ENCODE results near the gene ZNF234.
"Not testable (repeated sequence)": the region's sequence is repeated elsewhere in the genome, so short reads cannot be mapped to it uniquely, and the experiment has no call there.

The ZNF234 gene

DNA sequence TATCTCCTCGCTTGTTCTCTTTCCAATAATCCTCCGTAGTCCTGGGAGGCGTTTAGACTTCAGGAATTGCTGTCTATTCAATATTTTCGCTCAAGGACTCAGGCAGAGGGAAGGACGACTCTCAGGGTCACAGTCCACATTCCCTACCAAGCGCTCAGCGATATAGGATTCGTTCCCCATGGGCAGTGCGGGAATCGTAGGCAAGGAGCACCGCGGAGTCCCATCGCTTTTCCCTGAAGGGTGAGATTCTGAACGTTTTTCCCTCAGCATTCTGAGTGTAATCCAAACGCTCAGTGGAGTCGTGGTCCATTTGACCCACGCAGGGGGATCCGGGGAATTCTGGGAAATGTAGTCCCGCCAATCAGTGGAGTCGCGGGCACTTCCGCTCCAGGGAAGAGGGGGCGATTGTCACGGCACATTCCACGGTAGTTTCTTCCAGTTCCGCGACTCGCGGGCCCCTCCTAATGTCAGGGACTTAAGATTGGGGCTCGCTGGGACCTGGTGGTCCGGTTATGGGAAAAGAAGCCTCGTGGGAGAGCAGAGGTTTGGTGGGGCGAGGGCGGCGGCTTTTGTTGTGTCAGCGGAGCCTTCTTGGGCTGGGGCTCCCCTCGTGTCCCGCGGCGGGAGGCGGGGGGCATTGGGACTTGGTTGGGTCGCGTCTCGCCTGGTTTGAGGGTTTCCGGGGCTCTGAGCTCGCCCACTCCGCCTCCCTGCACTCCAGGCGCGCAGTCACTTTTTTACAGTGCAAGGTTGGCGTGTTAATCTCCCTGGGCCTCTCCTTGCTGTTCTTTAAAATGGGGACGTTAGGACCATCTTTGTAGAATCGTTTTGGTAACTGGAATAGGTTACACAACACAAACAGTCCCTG lies at the start of gene ZNF234:
TSS of gene ZNF234 (plus strand) at position 364 of the 868 bp plus-strand sequence. CDS start 3,079 bp downstream, outside the sequence.
- peak; percentile 67 for DNase-seq (ENCODE audit: low spot score)

- DNase-seq (ENCODE audit: low spot score): no peak
Observed at GRCh38 chr19:44092108-44092507, 49.2 kb upstream of the ZNF234 start.

GRCh38 chr19:44093931-44094765 lies 47.2 kb upstream of the ZNF234 start, which contains the start of gene ZNF224:
ZNF224 (plus strand) TSS chr19:44094361; CDS start chr19:44097874, 3,513 bp downstream.
- peak; percentile 85 for DNase-seq (ENCODE audit: low spot score)

DNA sequence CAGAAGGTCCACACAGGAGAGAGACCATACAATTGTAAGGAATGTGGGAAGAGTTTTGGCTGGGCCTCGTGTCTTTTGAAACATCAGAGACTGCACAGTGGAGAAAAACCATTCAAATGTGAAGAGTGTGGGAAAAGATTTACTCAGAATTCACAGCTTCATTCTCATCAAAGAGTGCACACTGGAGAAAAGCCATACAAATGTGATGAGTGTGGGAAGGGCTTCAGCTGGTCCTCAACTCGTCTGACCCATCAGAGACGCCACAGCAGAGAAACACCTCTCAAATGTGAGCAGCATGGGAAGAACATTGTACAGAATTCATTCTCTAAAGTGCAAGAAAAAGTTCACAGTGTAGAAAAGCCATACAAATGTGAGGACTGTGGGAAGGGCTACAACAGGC lies 33.6 kb upstream of the ZNF234 start:
- DNase-seq (ENCODE audit: low spot score): no peak

DNA sequence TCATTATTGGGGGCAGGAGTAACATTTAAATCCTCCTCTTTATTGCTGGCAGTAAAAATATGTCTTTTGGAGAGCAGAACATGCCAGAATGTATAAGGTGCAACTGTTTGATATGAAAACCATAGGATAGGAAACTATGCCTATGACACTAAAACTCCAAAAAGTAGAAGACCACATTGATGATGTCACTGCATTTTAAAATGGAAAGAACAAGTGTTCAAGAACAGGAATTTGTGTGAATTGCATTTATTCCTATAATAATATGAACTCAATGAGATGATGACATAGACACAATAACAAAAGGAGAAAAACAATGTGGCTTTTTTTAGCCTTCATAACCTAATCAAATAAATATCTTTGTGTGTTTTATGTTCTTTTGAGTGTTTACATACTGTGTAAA lies 31.9 kb upstream of the ZNF234 start:
- no peak for DNase-seq (ENCODE audit: low spot score)

GRCh38 chr19:44111910-44112463 lies 29.4 kb upstream of the ZNF234 start:
- peak; percentile 55 for DNase-seq (ENCODE audit: low spot score)

- DNase-seq (ENCODE audit: low spot score): no peak
Observed at GRCh38 chr19:44112802-44113137, 28.6 kb upstream of the ZNF234 start.

GRCh38 chr19:44113138-44113783 lies 28.1 kb upstream of the ZNF234 start, which contains the start of gene ZNF225:
ZNF225 (plus strand) TSS chr19:44113399; CDS start chr19:44115828, 2,429 bp downstream.
- peak; percentile 95 for DNase-seq (ENCODE audit: low spot score)

DNA sequence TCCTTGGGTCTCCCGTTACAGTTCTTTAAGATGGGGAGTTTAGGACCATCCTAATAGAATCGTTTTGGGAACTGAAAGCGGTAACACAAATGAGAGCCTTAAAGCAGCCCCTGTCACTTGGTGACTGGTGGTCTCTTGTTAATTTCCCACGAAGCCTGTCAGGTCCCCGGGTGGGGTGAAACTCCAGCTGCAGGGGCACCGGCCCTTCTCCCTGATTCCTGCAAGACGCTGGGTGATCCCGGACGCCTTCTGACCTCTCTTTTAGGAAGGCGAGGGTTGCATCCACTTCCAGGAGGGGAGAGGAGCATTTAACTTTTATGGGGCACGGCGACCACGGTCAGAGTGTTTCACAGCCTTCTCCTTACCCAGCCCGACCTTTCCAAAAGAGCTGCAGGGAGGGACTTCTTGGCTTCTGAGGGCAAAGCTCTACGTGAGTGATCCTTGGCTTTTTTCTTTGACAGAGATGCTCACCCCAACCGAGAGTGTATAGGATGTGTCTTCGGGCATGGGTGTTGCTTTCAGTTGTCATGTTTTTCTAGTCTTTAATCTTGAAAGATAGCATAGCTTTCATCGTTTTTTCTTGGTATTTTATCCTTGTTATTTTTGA lies 27.5 kb upstream of the ZNF234 start:
- DNase-seq (ENCODE audit: low spot score): peak; percentile 0

- not testable (repeated sequence) for DNase-seq (ENCODE audit: low spot score)
Observed at GRCh38 chr19:44121162-44121561, 20.2 kb upstream of the ZNF234 start.

DNA sequence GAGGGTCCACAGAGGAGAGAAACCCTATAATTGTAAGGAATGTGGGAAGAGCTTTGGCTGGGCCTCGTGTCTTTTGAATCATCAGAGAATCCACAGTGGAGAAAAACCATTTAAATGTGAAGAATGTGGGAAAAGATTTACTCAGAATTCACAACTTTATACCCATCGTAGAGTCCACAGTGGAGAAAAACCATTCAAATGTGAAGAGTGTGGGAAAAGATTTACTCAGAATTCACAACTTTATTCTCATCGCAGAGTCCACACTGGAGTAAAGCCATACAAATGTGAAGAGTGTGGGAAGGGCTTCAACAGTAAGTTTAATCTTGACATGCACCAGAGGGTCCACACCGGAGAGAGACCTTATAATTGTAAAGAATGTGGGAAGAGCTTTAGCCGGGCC lies 9.4 kb upstream of the ZNF234 start:
- no peak for DNase-seq (ENCODE audit: low spot score)

GRCh38 chr19:44142059-44142433 lies 692 bp downstream of the ZNF234 start:
- DNase-seq (ENCODE audit: low spot score): peak; percentile 20

DNA sequence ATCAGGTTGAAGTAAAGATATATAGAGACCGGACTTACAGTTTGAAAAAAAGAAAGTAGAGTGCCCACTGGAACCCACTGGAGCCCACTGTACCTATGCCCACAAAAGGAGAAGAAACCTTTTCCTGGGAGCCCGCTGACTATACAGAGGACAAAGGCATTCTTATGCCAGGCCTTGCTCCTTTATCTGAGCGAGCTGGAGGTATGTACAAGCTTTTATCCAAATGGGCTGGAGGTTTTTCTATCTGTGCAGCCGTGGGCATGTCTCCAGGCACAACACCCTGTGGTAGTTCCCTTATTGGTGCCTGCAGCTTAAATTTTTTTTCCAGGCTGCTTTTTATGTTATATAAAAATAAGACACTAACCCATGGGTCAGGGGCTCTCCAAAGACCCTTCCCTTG lies 8.4 kb downstream of the ZNF234 start:
- DNase-seq (ENCODE audit: low spot score): no peak

DNA sequence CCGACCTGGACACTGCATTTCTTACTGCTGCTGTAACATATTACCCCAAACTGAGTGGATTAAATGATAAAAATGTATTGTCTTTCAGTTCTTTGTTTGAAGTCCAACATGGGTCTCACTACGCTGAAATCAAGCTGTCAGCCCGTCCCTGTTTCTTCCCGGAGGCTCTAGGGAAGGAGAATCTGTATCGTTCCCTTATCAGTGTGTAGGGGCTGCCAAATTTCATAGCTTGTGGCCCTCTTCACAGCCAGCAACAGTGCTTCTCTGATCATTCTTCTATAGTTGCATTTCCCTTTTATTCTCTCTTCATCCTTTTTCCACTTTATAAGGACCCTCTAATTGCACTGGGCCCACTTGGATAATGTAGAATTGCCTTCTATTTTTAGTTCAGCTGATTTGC lies 10.1 kb downstream of the ZNF234 start:
- no peak for DNase-seq (ENCODE audit: low spot score)

DNA sequence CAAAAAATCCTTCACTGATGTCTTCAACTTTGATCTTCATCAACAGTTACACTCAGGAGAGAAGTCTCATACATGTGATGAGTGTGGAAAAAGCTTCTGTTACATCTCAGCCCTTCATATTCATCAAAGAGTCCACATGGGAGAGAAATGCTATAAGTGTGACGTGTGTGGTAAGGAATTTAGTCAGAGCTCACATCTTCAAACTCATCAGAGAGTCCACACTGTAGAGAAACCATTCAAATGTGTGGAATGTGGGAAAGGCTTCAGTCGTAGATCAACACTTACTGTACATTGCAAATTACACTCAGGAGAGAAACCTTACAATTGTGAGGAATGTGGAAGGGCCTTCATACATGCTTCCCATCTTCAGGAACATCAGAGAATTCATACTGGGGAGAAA lies 15.1 kb downstream of the ZNF234 start:
- DNase-seq (ENCODE audit: low spot score): no peak

DNA sequence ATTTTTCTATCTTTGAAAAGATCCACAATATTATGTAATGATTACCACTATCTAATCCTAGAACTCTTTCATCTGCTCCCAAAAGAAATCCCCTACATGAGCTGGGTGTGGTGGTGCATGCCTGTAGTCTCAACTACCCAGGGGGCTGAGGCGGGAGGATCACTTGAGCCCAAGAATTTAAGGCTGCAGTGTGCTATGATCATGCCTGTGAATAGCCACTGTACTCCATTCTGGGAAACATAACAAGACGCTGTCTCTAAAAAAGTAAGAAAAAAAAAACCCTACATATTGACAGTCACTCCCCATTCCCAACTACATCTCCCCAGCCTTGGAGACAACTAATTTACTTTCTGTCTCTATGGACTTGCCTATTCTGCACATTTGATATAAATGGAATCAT lies 22.4 kb downstream of the ZNF234 start:
- DNase-seq (ENCODE audit: low spot score): no peak

DNA sequence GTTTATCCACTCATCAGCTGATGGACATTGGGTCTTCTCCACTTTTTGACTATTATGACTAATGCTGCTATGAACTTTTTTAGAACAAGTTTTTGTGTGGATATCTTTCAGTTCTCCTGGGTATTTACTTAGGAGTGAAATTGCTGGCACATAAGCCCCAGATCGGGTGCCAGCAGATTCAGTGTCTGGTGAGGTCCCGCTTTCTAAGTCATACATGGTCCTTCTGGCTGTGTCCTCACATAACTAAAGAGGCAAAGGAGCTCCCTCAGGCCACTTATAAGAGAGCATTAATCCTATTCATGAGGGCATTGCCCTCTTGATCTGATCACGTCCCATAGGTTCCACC lies 22.9 kb downstream of the ZNF234 start:
- DNase-seq (ENCODE audit: low spot score): no peak

DNA sequence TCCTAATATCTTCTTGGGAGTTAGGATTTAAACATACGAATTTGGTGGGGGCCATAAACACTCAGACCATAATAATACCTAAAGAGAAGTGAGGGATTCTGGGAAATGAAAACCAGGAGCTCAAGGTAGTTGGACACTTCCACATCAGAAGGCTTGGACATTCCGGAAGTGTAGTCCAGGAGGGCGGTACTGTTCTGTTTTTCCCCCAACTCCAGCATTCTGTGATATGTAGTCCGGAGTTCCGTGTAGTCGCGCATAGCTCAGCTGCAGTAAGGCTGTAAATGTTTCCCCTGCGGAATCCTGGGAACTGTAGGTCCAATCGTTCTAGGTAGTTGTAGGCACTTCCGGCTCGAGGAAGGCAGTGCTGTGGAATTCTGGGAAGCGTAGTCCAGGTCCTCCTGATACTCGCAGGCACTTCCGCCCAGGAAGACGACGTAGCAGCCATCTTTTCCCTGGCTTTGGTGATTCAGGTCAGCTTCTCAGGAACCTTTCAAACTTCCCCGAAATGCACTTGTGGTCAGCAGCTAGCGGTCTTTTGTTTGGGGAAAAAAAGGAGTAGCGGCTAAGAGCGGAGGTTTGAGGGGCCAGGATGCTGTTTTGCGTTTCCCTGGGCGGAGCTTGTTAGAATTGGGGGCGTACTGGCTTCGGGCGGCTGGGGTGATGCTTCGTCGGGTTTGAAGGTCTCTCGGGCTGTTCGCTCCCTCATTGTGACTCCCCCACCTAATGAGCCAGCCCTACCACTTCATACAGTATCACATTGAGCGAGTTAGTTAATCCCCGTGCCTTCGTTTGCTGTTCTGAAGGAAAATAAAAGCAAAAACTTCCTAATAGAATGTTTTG lies 23.5 kb downstream of the ZNF234 start, which contains the start of gene ZNF226:
TSS of gene ZNF226 (plus strand) at position 428 of the 840 bp plus-strand sequence. CDS start 4,981 bp downstream, outside the sequence.
- DNase-seq (ENCODE audit: low spot score): peak; percentile 96

- DNase-seq (ENCODE audit: low spot score): not testable (repeated sequence)
Observed at GRCh38 chr19:44170660-44171059, 29.3 kb downstream of the ZNF234 start.

DNA sequence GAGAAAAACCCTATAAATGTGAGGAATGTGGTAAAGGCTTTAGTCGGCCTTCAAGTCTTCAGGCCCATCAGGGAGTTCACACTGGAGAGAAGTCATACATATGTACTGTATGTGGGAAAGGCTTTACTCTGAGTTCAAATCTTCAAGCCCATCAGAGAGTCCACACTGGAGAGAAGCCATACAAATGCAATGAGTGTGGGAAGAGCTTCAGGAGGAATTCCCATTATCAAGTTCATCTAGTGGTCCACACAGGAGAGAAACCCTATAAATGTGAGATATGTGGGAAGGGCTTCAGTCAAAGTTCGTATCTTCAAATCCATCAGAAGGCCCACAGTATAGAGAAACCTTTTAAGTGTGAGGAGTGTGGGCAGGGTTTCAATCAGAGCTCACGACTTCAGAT lies 35.2 kb downstream of the ZNF234 start:
- DNase-seq (ENCODE audit: low spot score): no peak

DNA sequence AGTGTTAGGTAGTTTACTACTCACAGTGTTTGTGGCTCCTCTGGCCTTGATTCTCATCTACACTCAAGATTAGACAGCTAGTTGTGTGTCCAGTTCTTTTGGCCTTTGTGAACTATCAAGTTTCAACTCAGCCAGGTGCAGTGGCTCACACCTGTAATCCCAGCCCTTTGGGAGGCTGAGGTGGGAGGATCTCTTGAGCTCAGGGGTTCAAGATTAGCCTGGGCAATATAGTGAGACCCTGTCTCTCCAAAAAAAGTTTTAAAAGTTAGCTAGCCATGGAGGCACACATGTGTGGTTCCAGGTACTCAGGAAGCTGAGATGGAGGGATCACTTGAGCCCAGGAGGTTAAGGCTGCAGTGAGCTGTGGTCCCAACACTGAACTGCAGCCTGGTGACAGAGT lies 39.6 kb downstream of the ZNF234 start:
- DNase-seq (ENCODE audit: low spot score): no peak
